Activated naive CD8-positive, alpha-beta T cell treated with anti-CD3 and anti-CD28 coated beads, Interleukin-2, amount 10 ng/mL, durations not matched to agents 7 days and 5 days (primary cell): ENCODE data around the gene KCNQ4. TPM values are rescaled to one million over a fixed set of nuclear protein-coding genes. Genes with fewer than 3 reads are reported as not detected.

ENCODE experiments used
- ATAC-seq: fragments of 150-1000 bp; cut with Tn5 transposase; one replicate; pipeline ENCODE4 v1.10.0; 2021; ENCODE audit warnings: low read depth, moderate library complexity
- POLR2A ChIA-PET: fragments of 350-600 bp; sonication (Branson Sonifier 250); formaldehyde crosslinking; loops from one replicate; lab custom pipeline; 2021; ENCODE audit warnings: antibody characterized with exemption; lab: Charles Lee
- DNase-seq: peaks from one replicate; pipeline ENCODE4 v3.0.0; 2021
- H3K27ac Mint-ChIP-seq: one replicate; pipeline ENCODE4 v1.8.0; 2022; ENCODE audit warnings: mild to moderate bottlenecking, mixed read lengths
- H3K27me3 Mint-ChIP-seq: one replicate; pipeline ENCODE4 v1.8.0; 2022; ENCODE audit warnings: mild to moderate bottlenecking, moderate library complexity, mixed read lengths
- H3K36me3 Mint-ChIP-seq: one replicate; pipeline ENCODE4 v1.8.0; 2021; ENCODE audit warnings: mild to moderate bottlenecking, mixed read lengths
- H3K4me1 Mint-ChIP-seq: one replicate; pipeline ENCODE4 v1.8.0; 2021; ENCODE audit warnings: mixed read lengths
- H3K4me3 Mint-ChIP-seq: one replicate; pipeline ENCODE4 v1.8.0; 2022; ENCODE audit warnings: mild to moderate bottlenecking, moderate library complexity, mixed read lengths
- H3K9me3 Mint-ChIP-seq: one replicate; pipeline ENCODE4 v1.8.0; 2021; ENCODE audit warnings: mixed read lengths
- total RNA-seq, 2 experiments: library from RNA; stranded (reverse); gene quantifications; one replicate each; pipeline ENCODE4 v1.2.3, GENCODE V29; 2021

The KCNQ4 gene
- total RNA-seq, 2 experiments from 2014 or later = 1.2 to 1.5 TPM

DNA sequence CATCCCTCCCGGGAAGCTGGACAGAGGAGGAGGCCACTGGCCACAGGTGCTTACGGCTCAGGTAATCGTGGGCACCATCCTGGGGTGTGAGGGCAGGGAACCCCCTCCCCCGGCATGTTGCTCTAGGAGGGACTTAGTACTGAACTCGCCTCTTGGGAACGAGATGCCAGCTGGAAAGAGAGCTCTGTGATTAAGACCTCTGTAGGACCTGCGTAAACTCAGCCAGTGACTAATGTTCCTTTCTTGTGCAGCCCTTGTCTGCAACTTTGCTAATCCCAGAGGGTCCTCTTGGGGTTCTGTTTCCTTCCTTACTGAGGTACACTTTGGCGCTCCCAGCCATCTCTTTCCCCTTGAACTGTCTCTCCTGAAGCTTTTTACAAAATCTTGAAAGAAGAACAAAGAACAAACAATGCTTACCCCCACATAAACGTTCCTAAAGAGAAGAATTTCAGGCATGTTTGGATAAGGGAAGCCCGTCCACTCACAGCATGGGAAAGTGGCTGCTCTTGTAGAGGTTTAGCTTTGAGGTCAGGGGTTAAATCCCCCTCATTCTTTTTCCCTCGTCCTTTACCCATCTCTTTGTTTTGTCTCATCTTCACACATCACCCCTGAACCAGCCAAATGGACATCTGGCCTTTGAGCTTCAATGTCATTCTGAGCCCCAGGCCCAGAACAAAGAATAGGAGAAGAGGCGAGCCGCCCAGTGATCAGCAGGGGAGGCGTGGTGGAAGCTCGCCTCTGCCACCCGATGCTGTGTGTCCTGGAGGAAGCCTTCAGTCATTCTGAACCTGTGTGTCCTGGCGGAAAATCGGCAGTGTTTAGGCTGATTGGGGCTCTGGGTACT is 41.2 kb downstream of the KCNQ4 start:
- Mint-ChIP-seq H3K36me3 (no peaks in the 10 kb centered on the region), H3K4me3 (peak overlapping the region; percentile 36), H3K27ac (peak overlapping the region; percentile 35), H3K4me1 (peaks cover 21% of the 10 kb centered on the region), H3K9me3 (no peaks in the 10 kb centered on the region), H3K27me3 (peaks cover 2% of the 10 kb centered on the region)
- DNase-seq (no peak), ATAC-seq (no peak)
- POLR2A ChIA-PET = interaction anchor here (0.6 to 1.3 kb wide), 4 partner anchors 16 to 34 kb away, joined by 3 to 5 read pairs (median 3); no protein-coding TSS in a partner anchor

DNA sequence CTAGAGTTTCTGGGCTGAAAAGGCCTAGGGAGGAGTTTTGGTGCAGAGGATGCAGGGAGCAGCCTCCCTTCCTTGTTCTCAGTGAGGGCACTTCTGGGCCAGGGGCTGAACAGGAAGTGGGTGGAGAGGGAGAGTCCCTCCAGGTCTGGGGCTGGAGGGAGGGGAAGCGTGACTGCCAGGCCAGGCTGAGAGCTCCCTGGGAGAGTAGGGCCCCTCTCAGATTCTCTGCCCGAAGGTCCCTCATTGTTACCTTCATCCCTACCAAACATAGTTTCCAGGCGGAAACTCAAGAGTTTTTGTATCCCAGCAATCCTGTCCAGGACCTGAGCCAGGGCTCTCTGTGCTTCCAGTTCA is 41.8 kb downstream of the KCNQ4 start:
- Mint-ChIP-seq H3K4me3 (peak overlapping the region; percentile 36), H3K4me1 (peaks cover 21% of the 10 kb centered on the region), H3K36me3 (no peaks in the 10 kb centered on the region), H3K27me3 (peaks cover 2% of the 10 kb centered on the region), H3K27ac (peak overlapping the region; percentile 35), H3K9me3 (no peaks in the 10 kb centered on the region)
- POLR2A ChIA-PET = interaction anchor here (0.6 to 1.3 kb wide), 4 partner anchors 15 to 35 kb away, joined by 3 to 5 read pairs (median 3); no protein-coding TSS in a partner anchor
- ATAC-seq (peak; percentile 76), DNase-seq (no peak)

DNA sequence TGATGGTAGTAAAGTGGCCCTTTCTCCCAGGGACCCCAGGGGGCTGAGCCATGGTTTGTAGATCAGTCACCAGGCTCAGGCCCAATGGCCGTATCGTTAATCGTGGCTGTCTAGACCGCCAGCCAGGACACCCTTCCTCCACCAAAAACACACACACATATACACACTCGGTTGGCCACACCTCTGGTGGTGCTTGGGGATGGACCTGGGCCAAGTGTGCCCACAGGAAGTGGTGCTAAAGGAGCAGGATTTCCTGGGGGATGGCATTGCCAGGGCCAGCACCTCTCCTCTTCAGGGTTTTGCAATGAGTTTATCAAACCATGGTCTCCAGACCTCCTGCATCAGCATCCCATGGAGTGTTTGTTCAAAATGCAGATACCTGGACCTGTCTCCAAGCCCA is 42.4 kb downstream of the KCNQ4 start:
- peak overlapping the region; percentile 83 for H3K27ac Mint-ChIP-seq
- POLR2A ChIA-PET = interaction anchor here (1.0 to 1.3 kb wide), 2 partner anchors 15 to 36 kb away, joined by 3 to 5 read pairs; no protein-coding TSS in a partner anchor
- no peaks in the 10 kb centered on the region for H3K36me3 Mint-ChIP-seq
- peaks cover 2% of the 10 kb centered on the region for H3K27me3 Mint-ChIP-seq
- ATAC-seq (peak; percentile 15), DNase-seq (no peak)
- no peaks in the 10 kb centered on the region for H3K9me3 Mint-ChIP-seq
- H3K4me1 Mint-ChIP-seq = peaks cover 21% of the 10 kb centered on the region
- peak overlapping the region; percentile 52 for H3K4me3 Mint-ChIP-seq

DNA sequence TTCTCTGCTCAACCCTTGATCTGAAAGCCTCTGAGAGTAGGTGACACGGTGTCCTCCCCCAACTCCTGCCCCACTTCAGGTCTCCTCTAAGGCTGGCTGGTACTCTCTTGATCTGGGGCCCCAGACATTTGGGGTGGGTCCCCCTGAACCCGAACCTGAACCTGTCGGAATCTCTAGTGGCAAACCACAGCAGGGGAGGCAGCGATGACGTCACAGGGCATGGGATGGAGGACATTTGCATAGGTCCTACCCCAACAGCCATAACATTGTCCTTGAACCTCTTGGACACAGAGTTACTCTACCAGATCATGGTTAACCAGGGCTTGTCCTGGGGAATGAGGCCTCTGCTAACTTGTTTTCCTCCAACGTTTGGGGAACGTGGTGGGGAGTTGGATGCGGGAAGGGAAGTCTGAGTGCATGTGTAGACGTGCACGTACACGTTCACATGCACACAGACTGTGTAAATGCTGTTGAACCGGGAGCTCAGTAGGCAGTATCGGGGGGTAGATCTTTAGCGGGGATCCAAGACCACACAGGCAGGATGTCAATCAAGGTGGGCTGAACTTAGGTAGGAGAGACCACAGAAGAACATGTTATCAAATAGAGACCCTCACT is 46.2 kb downstream of the KCNQ4 start:
- Mint-ChIP-seq H3K27ac (no peak overlapping the region), H3K9me3 (no peaks in the 10 kb centered on the region), H3K4me1 (peaks cover 18% of the 10 kb centered on the region), H3K36me3 (peaks cover 1% of the 10 kb centered on the region), H3K27me3 (peaks cover 2% of the 10 kb centered on the region), H3K4me3 (no peak overlapping the region)
- POLR2A ChIA-PET = no interaction called here
- DNase-seq (no peak), ATAC-seq (no peak)

DNA sequence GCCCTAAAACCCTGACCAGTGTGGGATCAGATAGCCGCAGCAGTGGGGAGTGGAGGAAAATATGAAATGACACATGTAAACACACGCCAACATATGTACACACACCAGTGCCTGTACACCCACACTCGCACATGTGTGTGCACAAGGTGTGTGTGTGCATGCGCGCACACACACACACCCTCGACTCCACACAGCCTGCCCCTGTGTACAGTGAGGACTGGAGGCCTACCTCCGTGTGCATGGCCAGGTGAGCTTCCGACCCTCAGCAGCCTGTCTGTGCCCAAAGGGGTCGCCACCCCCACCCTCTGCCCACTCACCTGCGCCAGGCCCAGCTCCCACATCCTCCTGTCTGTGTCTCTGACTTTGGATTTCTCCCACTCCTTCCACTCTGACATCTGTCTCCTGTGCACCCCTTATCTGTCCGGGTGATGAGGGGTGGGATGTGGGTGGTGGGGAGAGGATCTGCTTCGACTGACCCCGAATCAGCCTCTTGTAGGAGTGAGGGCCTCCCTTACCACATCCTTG is 46.9 kb downstream of the KCNQ4 start:
- peaks cover 11% of the 10 kb centered on the region for H3K4me1 Mint-ChIP-seq
- ATAC-seq (no peak), DNase-seq (no peak)
- no peaks in the 10 kb centered on the region for H3K9me3 Mint-ChIP-seq
- POLR2A ChIA-PET = no interaction called here
- no peak overlapping the region for H3K27ac Mint-ChIP-seq
- H3K36me3 Mint-ChIP-seq = peaks cover 1% of the 10 kb centered on the region
- H3K4me3 Mint-ChIP-seq = no peak overlapping the region
- H3K27me3 Mint-ChIP-seq = peaks cover 2% of the 10 kb centered on the region

DNA sequence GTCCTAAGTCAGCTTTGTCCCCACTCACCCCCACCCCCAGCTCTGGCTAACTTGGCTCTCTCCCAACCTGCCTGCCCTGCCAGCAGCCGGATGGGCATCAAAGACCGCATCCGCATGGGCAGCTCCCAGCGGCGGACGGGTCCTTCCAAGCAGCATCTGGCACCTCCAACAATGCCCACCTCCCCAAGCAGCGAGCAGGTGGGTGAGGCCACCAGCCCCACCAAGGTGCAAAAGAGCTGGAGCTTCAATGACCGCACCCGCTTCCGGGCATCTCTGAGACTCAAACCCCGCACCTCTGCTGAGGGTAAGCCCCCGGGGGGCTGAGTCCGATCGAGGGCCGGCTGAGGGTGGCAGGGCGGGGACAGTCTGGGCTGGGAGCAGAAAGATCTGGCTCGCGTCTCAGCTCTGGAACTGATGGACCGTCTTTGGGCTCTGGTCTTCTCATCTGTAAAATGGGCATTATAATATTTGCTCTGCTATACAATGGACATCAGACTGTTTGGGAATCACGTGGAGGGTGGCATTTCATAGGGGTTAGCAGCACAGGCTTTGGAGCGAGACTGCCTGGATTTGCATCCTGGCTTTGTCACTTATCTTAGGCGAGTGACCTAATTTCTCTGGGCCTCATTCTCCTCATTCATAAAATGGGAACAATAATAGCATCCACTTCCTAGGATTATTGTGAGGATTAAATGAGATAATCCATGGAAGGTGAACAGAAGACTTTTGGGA is 47.6 kb downstream of the KCNQ4 start:
- POLR2A ChIA-PET = no interaction called here
- Mint-ChIP-seq H3K36me3 (peaks cover 1% of the 10 kb centered on the region), H3K27me3 (peaks cover 2% of the 10 kb centered on the region), H3K4me1 (peaks cover 8% of the 10 kb centered on the region), H3K4me3 (no peak overlapping the region), H3K9me3 (no peaks in the 10 kb centered on the region), H3K27ac (no peak overlapping the region)
- DNase-seq (no peak), ATAC-seq (no peak)

DNA sequence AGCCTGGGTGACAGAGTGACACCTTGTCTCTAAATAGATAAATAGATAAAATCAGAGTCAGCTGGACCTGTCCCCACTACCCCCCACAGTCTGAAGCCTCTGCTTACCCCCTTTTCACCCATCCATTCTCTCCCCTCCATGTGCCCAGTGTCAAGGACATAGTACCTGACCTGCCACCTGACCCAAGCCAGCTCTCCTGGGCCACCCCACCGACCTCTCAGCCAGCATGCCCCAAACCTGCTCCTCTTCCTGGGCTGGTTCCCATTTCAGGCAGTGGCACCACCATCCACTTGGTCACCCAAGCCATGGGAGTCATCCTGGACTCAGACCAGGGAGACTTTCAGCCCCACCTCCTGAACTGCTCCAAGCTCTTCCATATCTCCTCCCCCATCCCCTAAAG is 50.4 kb downstream of the KCNQ4 start:
- POLR2A ChIA-PET = interaction anchor here (0.7 kb wide), 1 partner anchor 321 kb away, joined by 4 read pairs; no protein-coding TSS in a partner anchor
- peaks cover 2% of the 10 kb centered on the region for H3K27me3 Mint-ChIP-seq
- H3K27ac Mint-ChIP-seq = peak overlapping the region; percentile 22
- no peak overlapping the region for H3K4me3 Mint-ChIP-seq
- H3K9me3 Mint-ChIP-seq = no peaks in the 10 kb centered on the region
- peaks cover 1% of the 10 kb centered on the region for H3K36me3 Mint-ChIP-seq
- DNase-seq = no peak
- peaks cover under 1% of the 10 kb centered on the region for H3K4me1 Mint-ChIP-seq
- ATAC-seq = no peak

DNA sequence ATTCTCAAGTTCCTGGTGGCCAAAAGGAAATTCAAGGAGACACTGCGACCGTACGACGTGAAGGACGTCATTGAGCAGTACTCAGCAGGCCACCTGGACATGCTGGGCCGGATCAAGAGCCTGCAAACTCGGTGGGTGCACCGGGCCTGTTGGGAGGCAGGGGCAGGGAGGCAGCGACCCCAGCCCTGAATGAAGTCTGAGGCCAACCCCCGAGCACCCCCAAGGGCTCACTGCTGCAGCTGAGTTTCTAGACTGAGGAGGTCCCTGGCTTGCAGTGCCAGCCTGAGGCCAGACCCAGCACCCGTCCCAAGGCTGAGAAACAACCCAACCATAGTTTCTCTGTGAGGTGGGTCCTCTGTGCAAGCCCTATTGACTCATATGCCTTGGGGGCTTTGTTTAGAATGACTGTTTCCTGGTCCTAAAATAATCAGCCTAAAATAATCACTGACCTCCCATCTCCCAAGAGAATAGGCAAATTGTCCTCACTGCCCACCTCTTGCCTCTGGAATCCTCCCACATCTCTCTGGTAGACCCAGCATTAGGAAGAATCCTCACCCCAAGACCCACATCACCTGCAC is 51.5 kb downstream of the KCNQ4 start:
- DNase-seq (no peak), ATAC-seq (no peak)
- POLR2A ChIA-PET = no interaction called here
- H3K4me1 Mint-ChIP-seq = peaks cover 10% of the 10 kb centered on the region
- H3K27me3 Mint-ChIP-seq = peaks cover 2% of the 10 kb centered on the region
- H3K27ac Mint-ChIP-seq = no peak overlapping the region
- no peak overlapping the region for H3K4me3 Mint-ChIP-seq
- H3K9me3 Mint-ChIP-seq = no peaks in the 10 kb centered on the region
- H3K36me3 Mint-ChIP-seq = peaks cover 1% of the 10 kb centered on the region

DNA sequence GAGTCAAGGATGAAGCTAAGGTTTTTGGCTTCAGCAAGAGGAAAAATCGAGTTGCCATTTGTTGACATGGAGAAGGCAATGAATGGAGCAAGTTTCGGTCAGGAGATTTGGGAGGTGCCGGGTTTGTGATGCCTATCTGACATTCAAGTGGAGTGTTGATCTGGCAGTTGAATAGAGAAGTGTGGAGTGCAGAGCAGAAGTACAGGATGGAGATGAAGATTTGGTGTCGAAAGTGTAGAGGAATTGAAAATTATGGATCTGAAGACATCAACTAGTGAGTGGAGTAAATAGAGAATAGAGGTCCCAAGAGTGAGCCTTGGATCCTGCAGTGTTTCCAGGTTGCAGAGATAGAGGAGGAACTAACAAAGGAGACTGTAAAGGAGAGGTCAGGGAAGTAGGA is 52.7 kb downstream of the KCNQ4 start:
- H3K4me3 Mint-ChIP-seq = no peak overlapping the region
- DNase-seq (no peak), ATAC-seq (no peak)
- H3K4me1 Mint-ChIP-seq = peaks cover 21% of the 10 kb centered on the region
- peaks cover 1% of the 10 kb centered on the region for H3K36me3 Mint-ChIP-seq
- POLR2A ChIA-PET = no interaction called here
- no peak overlapping the region for H3K27ac Mint-ChIP-seq
- H3K27me3 Mint-ChIP-seq = peaks cover 2% of the 10 kb centered on the region
- no peaks in the 10 kb centered on the region for H3K9me3 Mint-ChIP-seq

DNA sequence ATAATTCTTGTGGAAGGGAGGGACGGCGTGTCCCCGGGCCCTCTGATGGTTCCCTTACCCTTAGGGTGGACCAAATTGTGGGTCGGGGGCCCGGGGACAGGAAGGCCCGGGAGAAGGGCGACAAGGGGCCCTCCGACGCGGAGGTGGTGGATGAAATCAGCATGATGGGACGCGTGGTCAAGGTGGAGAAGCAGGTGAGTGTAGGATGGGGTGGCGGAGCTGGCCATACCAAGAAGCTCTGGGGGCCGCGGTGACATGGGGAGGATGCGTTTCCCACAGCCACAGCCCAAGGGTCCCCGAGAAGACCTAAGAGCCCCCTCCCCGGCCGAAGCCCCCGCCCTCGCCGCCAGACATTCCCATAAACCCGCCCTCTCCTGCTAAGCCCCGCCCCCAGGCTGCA is 54.0 kb downstream of the KCNQ4 start:
- no peak overlapping the region for H3K27ac Mint-ChIP-seq
- no peak for ATAC-seq
- H3K36me3 Mint-ChIP-seq = peaks cover 5% of the 10 kb centered on the region
- no peak overlapping the region for H3K4me3 Mint-ChIP-seq
- peaks cover 2% of the 10 kb centered on the region for H3K27me3 Mint-ChIP-seq
- no peak for DNase-seq
- H3K9me3 Mint-ChIP-seq = peaks cover 3% of the 10 kb centered on the region
- H3K4me1 Mint-ChIP-seq = peaks cover 27% of the 10 kb centered on the region
- POLR2A ChIA-PET = no interaction called here

DNA sequence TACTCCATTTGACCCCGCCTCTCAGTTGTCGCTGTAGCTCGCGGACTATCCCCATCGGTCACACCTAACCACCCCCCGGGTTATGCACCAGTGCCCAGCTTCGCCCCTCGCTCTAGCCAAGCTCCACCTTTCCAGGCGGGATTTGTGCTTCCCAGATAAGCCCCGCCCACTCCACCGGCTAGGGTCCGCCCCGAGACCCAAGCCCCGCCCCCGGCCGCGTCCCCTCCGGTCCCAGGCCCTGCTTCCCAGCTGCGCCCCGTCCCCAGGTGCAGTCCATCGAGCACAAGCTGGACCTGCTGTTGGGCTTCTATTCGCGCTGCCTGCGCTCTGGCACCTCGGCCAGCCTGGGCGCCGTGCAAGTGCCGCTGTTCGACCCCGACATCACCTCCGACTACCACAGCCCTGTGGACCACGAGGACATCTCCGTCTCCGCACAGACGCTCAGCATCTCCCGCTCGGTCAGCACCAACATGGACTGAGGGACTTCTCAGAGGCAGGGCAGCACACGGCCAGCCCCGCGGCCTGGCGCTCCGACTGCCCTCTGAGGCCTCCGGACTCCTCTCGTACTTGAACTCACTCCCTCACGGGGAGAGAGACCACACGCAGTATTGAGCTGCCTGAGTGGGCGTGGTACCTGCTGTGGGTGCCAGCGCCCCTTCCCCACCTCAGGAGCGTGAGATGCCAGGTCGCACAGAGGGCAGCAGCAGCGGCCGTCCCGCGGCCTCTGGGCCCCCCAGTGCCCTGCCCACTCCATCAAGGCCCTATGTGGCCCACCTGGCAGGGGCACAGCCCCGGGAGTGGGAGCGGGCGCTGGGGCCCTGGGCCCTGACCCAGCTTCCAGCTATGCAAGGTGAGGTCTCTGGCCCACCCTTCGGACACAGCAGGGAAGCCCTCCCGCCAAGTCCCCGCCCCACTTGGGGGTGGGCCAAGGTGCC is 54.7 kb downstream of the KCNQ4 start:
- POLR2A ChIA-PET = interaction anchor here (0.8 kb wide), 1 partner anchor 24 kb away, joined by 3 read pairs; the partner anchor contains the start of gene CITED4
- ATAC-seq (no peak), DNase-seq (no peak)
- Mint-ChIP-seq H3K9me3 (peaks cover 5% of the 10 kb centered on the region), H3K27ac (no peak overlapping the region), H3K4me1 (peaks cover 27% of the 10 kb centered on the region), H3K27me3 (peaks cover 2% of the 10 kb centered on the region), H3K36me3 (peaks cover 8% of the 10 kb centered on the region), H3K4me3 (no peak overlapping the region)
